DMS79 treated with DMSO at 0.1 percent for 48 hours (cell line): Measurements from ENCODE around the gene RNF135.
"Not testable (repeated sequence)": the region's sequence is repeated elsewhere in the genome, so short reads cannot be mapped to it uniquely, and the experiment has no call there.

ENCODE experiments used
- DNase-seq: peaks from one replicate; lab custom pipeline; 2025; lab: John Stamatoyannopoulos, UW

RNF135 gene

GRCh38 chr17:30954046-30954830 lies 16.6 kb upstream of the RNF135 start:
- DNase-seq, result no peak

- no peak for DNase-seq
Observed at GRCh38 chr17:30956764-30957374, 14.0 kb upstream of the RNF135 start.

- DNase-seq, result no peak
Observed at GRCh38 chr17:30957741-30958140, 13.1 kb upstream of the RNF135 start.

- DNase-seq, result no peak
Observed at GRCh38 chr17:30958187-30958586, 12.7 kb upstream of the RNF135 start.

- no peak for DNase-seq
Observed at GRCh38 chr17:30961209-30962188, 9.3 kb upstream of the RNF135 start.

- not testable (repeated sequence) for DNase-seq
Observed at GRCh38 chr17:30964312-30964711, 6.5 kb upstream of the RNF135 start.

- DNase-seq, result no peak
Observed at GRCh38 chr17:30964876-30965275, 6.0 kb upstream of the RNF135 start.

- no peak for DNase-seq
Observed at GRCh38 chr17:30965686-30966085, 5.2 kb upstream of the RNF135 start.

GRCh38 chr17:30967911-30968310 lies 2.9 kb upstream of the RNF135 start:
- DNase-seq, result not testable (repeated sequence)

GRCh38 chr17:30969989-30970830 lies 629 bp upstream of the RNF135 start:
- peak; percentile 83 for DNase-seq

- no peak for DNase-seq
Observed at GRCh38 chr17:30975042-30975820, 4.4 kb downstream of the RNF135 start.

- DNase-seq, result not testable (repeated sequence)
Observed at GRCh38 chr17:30979919-30980318, 9.1 kb downstream of the RNF135 start.

- no peak for DNase-seq
Observed at GRCh38 chr17:30981531-30982519, 11.0 kb downstream of the RNF135 start.

GRCh38 chr17:30982855-30983254 lies 12.0 kb downstream of the RNF135 start:
- no peak for DNase-seq

GRCh38 chr17:30990458-30990857 lies 19.6 kb downstream of the RNF135 start:
- no peak for DNase-seq

GRCh38 chr17:30992551-30992950 lies 21.7 kb downstream of the RNF135 start:
- no peak for DNase-seq

- no peak for DNase-seq
Observed at GRCh38 chr17:30995347-30995746, 24.5 kb downstream of the RNF135 start.

- no peak for DNase-seq
Observed at GRCh38 chr17:30996486-30996885, 25.6 kb downstream of the RNF135 start.

GRCh38 chr17:30997270-30997669 lies 26.4 kb downstream of the RNF135 start:
- DNase-seq, result no peak
